Hepatocyte (in vitro differentiated cells): Measurements from ENCODE around the gene CDH22.

ENCODE experiments used
- CTCF ChIP-seq: fragments of 200-600 bp; sonication (generic); IDR thresholded peaks from 2 replicates; pipeline ENCODE4 v1.5.1; 2016; ENCODE audit warnings: antibody characterized with exemption, mild to moderate bottlenecking; ENCODE audit not compliant: poor library complexity
- EZH2 ChIP-seq: fragments of 200-600 bp; sonication (generic); IDR thresholded peaks from 2 replicates; pipeline ENCODE4 v1.6.1; 2016; ENCODE audit warnings: antibody characterized with exemption, mild to moderate bottlenecking, borderline replicate concordance

- no peak for TF ChIP-seq CTCF
- TF ChIP-seq EZH2: no peak
Measured at GRCh38 chr20:46171476-46171875, 136.8 kb downstream of the CDH22 start.
